M059J (cell line): ENCODE data around the gene SYNPO2. TPM values are rescaled to one million over a fixed set of nuclear protein-coding genes. Genes with fewer than 3 reads are reported as not detected.
"Not testable (repeated sequence)": the region's sequence is repeated elsewhere in the genome, so short reads cannot be mapped to it uniquely, and the experiment has no call there.

ENCODE experiments used
- DNase-seq: peaks from one replicate; pipeline ENCODE4 v3.0.0-alpha.2; 2012; ENCODE audit warnings: low read depth
- total RNA-seq: library from RNA; depleted of rRNA; stranded (reverse); fragments of >200 nt; shearing (Covaris generic); gene quantifications from 2 replicates; pipeline ENCODE4 v1.2.3, GENCODE V29; 2014

Gene SYNPO2
- total RNA-seq, 1 experiment from 2014 or later, result 0.69 TPM

- DNase-seq, result no peak
Observed at GRCh38 chr4:119030536-119030890, 141.9 kb downstream of the SYNPO2 start.

DNA sequence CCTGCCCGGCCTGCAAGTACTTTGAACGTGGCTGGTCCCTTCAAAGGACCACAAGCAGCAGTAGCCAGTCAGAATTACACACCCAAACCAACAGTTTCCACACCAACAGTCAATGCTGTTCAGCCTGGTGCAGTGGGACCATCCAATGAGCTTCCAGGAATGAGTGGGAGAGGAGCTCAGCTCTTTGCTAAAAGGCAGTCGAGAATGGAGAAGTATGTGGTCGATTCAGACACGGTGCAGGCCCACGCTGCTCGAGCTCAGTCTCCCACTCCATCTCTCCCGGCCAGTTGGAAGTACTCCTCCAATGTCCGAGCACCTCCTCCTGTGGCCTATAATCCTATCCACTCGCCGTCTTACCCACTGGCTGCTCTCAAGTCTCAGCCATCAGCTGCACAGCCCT is 142.6 kb downstream of the SYNPO2 start:
- DNase-seq, result no peak

- DNase-seq, result no peak
Observed at GRCh38 chr4:119032921-119033685, 144.4 kb downstream of the SYNPO2 start.

- no peak for DNase-seq
Observed at GRCh38 chr4:119034276-119035008, 145.8 kb downstream of the SYNPO2 start.

DNA sequence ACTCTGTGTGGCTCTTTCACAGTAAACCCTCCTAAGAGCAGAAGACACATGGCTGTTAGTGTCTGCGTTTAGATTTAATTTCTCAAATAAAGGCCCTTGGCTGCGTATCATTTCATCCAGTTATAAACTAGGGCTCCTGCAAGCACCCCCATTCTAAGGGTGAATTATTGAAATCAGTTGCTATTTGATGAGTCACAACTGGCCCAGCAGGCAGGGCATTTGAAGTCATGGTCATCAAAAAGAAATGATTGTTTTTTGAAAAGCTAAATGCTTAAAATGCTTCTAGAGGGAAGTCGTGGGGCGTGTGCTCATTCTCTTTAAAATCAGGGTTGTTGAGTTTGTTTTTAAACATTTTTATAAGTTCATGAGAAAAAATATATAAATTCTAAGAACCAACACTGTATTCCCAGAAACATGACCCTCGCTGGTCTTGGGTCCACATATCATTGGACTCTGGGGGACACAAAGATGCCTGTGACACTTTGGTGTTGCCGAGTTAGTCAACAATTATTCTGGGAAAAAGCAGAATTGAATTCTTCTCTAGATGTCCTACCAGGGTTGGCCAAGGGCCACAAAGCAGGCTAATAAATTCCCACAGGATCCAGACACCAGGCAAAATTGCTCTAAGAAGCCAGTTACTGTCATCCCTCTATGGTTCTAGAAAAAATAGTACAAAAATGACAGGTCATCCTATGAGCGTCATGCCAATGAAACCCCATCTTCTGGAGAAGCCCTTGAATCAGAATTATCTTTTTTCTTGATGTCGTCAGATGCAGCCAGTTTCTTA is 147.5 kb downstream of the SYNPO2 start:
- DNase-seq, result peak; percentile 13

GRCh38 chr4:119037709-119038108 is 149.1 kb downstream of the SYNPO2 start:
- no peak for DNase-seq

DNA sequence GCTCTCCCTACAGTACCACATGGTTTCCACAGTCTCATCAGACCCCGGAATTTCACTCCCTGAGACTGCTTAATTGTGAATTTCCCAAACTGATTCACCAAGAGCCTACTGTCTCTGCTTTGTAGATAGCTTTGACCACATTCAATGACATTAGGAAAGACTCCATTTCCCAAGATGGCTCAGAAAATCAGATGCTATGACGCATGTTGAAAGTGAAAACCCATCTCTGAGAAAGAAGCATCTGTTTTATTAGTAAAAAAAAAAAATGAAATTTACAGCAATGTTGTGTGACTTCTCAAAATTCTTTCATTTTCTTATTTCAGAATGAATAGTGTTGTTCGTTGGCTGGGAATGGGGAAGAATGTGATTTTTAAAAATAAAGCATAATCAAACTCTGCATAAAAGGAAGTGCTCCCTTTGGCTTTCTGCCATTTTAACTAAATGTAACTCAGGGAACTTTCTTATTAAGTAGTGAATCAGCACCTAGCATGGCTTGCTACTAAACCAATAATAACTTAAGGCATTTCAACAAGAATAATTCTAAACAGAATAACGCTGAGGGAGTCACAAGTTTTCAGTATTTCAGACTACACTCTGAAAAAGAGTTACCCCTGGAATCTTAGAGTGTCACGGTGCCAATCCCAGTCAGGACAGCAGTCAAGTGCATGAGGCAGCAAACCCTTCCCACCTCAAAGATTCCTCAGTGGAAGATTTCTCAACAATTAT is 149.6 kb downstream of the SYNPO2 start:
- DNase-seq, result peak; percentile 20

DNA sequence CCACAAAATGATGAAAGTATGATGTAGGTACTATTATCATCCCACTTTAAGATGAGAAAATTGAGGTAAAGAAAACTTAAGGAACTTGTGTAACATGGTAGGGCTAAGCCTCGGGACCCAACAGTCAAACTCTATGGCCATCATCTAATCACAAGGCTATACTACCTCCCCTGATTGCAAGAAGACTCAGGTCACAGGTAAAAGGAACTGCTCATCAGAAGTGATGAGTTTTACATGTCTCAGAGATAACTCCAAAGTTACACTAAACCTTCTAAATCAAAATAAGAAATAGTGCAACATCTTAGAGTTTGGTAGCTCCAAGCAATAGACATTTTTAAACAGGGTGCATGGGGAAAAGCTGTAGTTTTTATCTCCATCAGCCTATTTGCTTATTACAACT is 150.5 kb downstream of the SYNPO2 start:
- no peak for DNase-seq

DNA sequence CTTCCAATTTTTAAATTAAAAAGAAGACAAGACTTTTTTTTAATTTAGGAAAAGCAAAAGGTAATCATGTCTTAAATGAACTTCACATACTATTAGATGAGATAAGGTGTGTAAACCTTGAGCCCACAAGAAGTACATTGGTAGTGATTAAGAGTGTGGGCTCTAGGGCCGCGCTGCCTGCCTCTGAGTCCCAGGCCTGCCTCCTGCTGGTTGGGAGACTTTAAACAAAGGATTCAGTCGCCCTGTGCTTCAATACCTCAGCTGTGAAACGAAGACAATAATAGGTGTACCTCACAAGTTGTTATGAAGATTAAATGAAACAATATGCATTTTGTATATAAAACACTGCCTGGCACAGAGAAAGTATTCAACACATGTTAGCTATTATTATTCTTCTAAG is 151.1 kb downstream of the SYNPO2 start:
- DNase-seq, result no peak

DNA sequence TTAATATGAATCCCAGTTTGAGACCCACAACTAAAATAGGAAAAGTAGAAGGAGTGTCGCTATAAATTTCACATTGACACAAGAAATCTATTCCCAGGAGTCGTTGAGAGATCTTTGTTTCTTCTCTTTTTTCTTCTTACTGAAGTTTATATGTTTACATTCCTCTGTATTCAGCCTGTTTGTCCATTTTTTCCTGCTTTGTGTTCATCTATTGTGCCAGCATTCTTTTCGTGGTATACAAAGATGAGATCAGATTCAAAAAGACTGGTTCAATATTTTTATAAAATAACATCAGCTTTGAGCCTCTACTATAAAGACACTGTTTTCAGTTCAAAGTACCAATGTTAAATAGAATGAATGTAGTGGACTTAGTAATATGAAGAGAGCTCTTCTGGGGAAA is 151.6 kb downstream of the SYNPO2 start:
- DNase-seq, result no peak

DNA sequence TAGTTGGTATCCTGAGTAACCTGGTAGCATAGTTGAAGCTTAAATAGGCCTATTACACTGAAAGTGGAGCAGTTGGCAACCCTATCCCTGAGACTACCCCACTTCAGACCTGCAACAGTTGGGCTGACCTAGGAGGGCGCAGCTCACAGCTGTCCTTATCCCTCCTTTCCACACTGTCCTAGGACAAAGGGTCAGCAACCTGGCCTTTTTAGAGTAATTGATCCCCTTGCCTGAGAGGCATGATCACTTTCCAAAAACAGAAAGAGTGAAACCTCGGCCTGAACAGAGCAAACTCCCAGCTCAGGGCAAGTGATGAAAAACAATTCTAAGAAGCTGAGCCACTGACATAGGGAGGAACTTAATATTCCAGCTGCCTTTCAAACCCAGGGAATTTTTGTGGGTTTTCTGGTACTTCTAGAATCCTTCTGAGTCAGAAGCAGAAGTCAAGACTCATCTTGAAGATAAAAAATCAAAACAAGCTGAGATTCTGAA is 152.1 kb downstream of the SYNPO2 start:
- peak; percentile 72 for DNase-seq

DNA sequence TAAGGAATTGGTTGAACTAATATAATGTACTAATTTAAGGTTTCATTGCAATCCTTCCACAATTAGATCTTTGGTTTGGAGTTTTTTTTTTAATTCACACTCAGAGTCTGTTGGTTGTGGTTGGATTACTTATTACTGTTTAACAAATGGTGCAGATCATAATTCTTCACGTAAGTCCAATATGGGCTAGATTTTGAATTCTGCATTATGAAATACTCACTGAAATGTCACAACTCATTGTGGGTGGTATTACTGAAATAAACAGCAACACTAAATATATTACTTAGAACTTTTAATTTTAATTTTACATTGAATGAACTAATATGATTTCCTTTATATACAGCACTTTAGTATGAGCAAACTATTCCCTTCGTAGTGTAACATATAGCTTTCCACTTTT is 152.7 kb downstream of the SYNPO2 start:
- no peak for DNase-seq

- DNase-seq, result peak; percentile 66
Observed at GRCh38 chr4:119041951-119042560, 153.4 kb downstream of the SYNPO2 start.

DNA sequence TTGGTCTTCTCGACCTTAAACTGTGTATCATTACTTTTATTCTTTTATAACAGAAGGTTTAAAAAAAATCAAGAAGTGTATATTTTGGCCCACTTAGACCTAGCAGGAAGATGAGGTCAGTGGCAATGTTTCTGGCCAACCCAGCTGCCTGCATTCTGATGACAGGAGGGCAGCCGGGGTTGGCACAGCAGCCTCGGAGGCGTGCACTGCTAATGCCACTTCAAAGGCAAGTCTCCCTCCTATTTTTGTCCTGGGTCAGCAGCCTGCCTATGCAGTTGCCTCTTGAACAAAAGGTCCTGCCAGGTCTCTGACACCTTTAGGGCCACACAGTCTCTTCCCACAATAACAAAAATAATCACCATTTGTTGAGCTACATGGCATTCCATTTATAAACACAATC is 157.6 kb downstream of the SYNPO2 start:
- DNase-seq, result no peak

- DNase-seq, result not testable (repeated sequence)
Observed at GRCh38 chr4:119047059-119047458, 158.4 kb downstream of the SYNPO2 start.

GRCh38 chr4:119048446-119048845 is 159.8 kb downstream of the SYNPO2 start:
- DNase-seq, result no peak

DNA sequence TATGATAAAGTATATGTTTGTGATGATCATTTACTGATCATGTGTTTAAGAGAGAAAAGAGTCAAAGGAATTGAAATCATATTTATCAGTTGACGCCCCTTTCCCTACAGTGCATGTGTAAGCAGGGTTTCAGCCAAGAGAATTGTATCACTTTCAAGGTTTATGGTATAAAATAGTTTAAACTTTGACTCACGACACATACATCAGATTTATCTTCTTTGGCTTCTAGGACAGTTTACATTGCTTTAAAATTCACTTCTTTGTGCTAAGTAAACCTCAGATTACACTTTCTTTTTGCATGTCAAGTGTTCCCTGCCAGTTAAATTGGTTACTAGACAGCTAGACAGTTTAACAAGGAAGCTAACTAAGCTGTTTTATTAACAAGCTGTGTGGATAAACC is 160.7 kb downstream of the SYNPO2 start:
- no peak for DNase-seq

- DNase-seq, result no peak
Observed at GRCh38 chr4:119050527-119051090, 162.0 kb downstream of the SYNPO2 start.

- DNase-seq, result no peak
Observed at GRCh38 chr4:119053245-119053644, 164.6 kb downstream of the SYNPO2 start.

GRCh38 chr4:119053997-119054396 is 165.3 kb downstream of the SYNPO2 start:
- no peak for DNase-seq

GRCh38 chr4:119057417-119057816 is 168.8 kb downstream of the SYNPO2 start:
- DNase-seq, result no peak
